Measurements from ENCODE around the gene MATN3.

The MATN3 gene

DNA sequence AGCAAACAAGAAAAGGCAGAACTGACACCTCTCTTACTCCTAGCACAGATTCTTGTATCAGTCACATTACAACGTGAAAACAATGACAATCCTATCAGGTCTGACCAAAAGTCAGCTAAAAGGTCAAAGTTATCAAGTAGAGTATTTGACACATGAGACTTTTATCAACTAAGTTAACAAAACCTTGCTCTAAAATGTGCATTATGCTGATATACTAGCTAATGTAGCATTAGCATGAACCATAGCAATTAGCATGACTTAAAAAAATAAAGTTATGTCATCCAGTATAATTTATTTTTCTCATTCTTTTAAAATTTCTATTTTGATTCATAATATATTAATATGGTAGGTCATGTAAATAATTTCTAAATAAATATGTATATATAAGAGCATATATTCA is 69.3 kb downstream of the MATN3 start:
- no peaks in the 10 kb centered on the region for H3K27me3 ChIP-seq (ENCODE audit: insufficient read depth, low read length)
- no peaks in the 10 kb centered on the region for H3K79me2 ChIP-seq (ENCODE audit: control insufficient read depth, insufficient read depth, low read length, poor library complexity)
- H2BK12ac ChIP-seq (ENCODE audit: low read length), result no peak overlapping the region
- no peak overlapping the region for H4K8ac ChIP-seq (ENCODE audit: low read depth, low read length)
- no peaks in the 10 kb centered on the region for H3K36me3 ChIP-seq (ENCODE audit: control insufficient read depth in 1 of 2, insufficient read depth in 2 of 2, low read length in 2 of 2)
- H2AFZ ChIP-seq (ENCODE audit: insufficient read depth, low read length, poor library complexity), result no peak overlapping the region
- no peak overlapping the region for H3K14ac ChIP-seq (ENCODE audit: low read length)
- H3K9ac ChIP-seq (ENCODE audit: low read length), result no peak overlapping the region
- H3K4me1 ChIP-seq (ENCODE audit: control insufficient read depth in 1 of 2, insufficient read depth in 2 of 2, low read length in 2 of 2), result no peaks in the 10 kb centered on the region
- no peak for DNase-seq
- H3K4me2 ChIP-seq (ENCODE audit: low read length), result no peak overlapping the region
- H2BK120ac ChIP-seq (ENCODE audit: insufficient read depth, low read length, poor library complexity), result no peak overlapping the region
- H3K18ac ChIP-seq (ENCODE audit: low read length), result no peak overlapping the region
- H3K79me1 ChIP-seq (ENCODE audit: low read length), result no peaks in the 10 kb centered on the region
- no peaks in the 10 kb centered on the region for H3K9me3 ChIP-seq (ENCODE audit: insufficient read depth, low read depth, low read length)
- no peak overlapping the region for H3K4ac ChIP-seq (ENCODE audit: low read depth, low read length)
- H3K27ac ChIP-seq (ENCODE audit: low read depth, low read length), result no peak overlapping the region
- no peak overlapping the region for H4K12ac ChIP-seq (ENCODE audit: low read depth, low read length)
- H3K4me3 ChIP-seq (ENCODE audit: low read depth, low read length), result no peak overlapping the region
- no peak overlapping the region for H2BK5ac ChIP-seq (ENCODE audit: low read depth, low read length, poor library complexity)
- no peak overlapping the region for H4K91ac ChIP-seq (ENCODE audit: low read depth, low read length)
- no peak overlapping the region for H3K23ac ChIP-seq (ENCODE audit: low read length)
- no CpG with 5 or more reads among the region's 1 CpG for WGBS (ENCODE audit: extremely low coverage, insufficient coverage, insufficient read length)
- H2AK5ac ChIP-seq (ENCODE audit: low read length), result no peak overlapping the region

DNA sequence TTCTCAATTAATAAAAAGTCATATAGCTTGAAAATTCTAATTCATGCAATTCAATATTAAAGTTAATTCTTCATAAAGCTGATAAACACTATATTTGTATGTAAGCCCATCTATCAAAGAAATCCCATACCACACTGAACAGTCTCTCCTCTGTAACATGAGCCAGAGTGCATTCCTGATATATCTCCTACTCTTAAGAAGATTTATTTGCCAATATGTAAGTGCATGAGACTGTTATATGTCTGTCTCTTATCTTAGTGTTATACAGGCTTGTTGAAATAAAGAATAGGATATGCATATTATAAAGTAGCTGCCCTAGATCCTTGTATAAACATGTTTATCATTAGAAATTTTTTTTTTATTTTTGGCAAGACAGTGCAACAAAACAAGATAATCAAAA is 70.3 kb downstream of the MATN3 start:
- H4K8ac ChIP-seq (ENCODE audit: low read depth, low read length), result no peak overlapping the region
- H4K12ac ChIP-seq (ENCODE audit: low read depth, low read length), result no peak overlapping the region
- H3K4me3 ChIP-seq (ENCODE audit: low read depth, low read length), result no peak overlapping the region
- no peaks in the 10 kb centered on the region for H3K79me2 ChIP-seq (ENCODE audit: control insufficient read depth, insufficient read depth, low read length, poor library complexity)
- no peaks in the 10 kb centered on the region for H3K4me1 ChIP-seq (ENCODE audit: control insufficient read depth in 1 of 2, insufficient read depth in 2 of 2, low read length in 2 of 2)
- no peak overlapping the region for H3K4me2 ChIP-seq (ENCODE audit: low read length)
- no peaks in the 10 kb centered on the region for H3K9me3 ChIP-seq (ENCODE audit: insufficient read depth, low read depth, low read length)
- H3K18ac ChIP-seq (ENCODE audit: low read length), result no peak overlapping the region
- H3K27ac ChIP-seq (ENCODE audit: low read depth, low read length), result no peak overlapping the region
- no peaks in the 10 kb centered on the region for H3K27me3 ChIP-seq (ENCODE audit: insufficient read depth, low read length)
- no peak overlapping the region for H3K4ac ChIP-seq (ENCODE audit: low read depth, low read length)
- H2AK5ac ChIP-seq (ENCODE audit: low read length), result no peak overlapping the region
- DNase-seq, result no peak
- H2BK5ac ChIP-seq (ENCODE audit: low read depth, low read length, poor library complexity), result no peak overlapping the region
- peaks cover 0 to 2% of the 10 kb centered on the region in 2 experiments for H3K36me3 ChIP-seq (ENCODE audit: control insufficient read depth in 1 of 2, insufficient read depth in 2 of 2, low read length in 2 of 2)
- H3K23ac ChIP-seq (ENCODE audit: low read length), result no peak overlapping the region
- H2BK12ac ChIP-seq (ENCODE audit: low read length), result no peak overlapping the region
- H3K14ac ChIP-seq (ENCODE audit: low read length), result no peak overlapping the region
- no peaks in the 10 kb centered on the region for H3K79me1 ChIP-seq (ENCODE audit: low read length)
- no peak overlapping the region for H2BK120ac ChIP-seq (ENCODE audit: insufficient read depth, low read length, poor library complexity)
- no peak overlapping the region for H2AFZ ChIP-seq (ENCODE audit: insufficient read depth, low read length, poor library complexity)
- no peak overlapping the region for H3K9ac ChIP-seq (ENCODE audit: low read length)
- H4K91ac ChIP-seq (ENCODE audit: low read depth, low read length), result no peak overlapping the region
